ENCODE results near the gene ZNF207.
A peak's percentile ranks its signal among the peaks of the same experiment; 100 is the strongest.
"Not testable (repeated sequence)": the region's sequence is repeated elsewhere in the genome, so short reads cannot be mapped to it uniquely, and the experiment has no call there.

The ZNF207 gene

GRCh38 chr17:32335046-32335445 lies 14.9 kb upstream of the ZNF207 start:
- no peak for DNase-seq (ENCODE audit: low spot score)

GRCh38 chr17:32335687-32336086 lies 14.3 kb upstream of the ZNF207 start:
- DNase-seq (ENCODE audit: low spot score), result peak; percentile 81

- peak; percentile 48 for DNase-seq (ENCODE audit: low spot score)
Observed at GRCh38 chr17:32341141-32341856, 8.7 kb upstream of the ZNF207 start.

GRCh38 chr17:32341857-32342602 lies 7.9 kb upstream of the ZNF207 start, which contains the start of gene C17orf75:
C17orf75 (minus strand) TSS chr17:32342173; CDS start chr17:32342139, 34 bp downstream.
- DNase-seq (ENCODE audit: low spot score), result peak; percentile 86

GRCh38 chr17:32342603-32343325 lies 7.2 kb upstream of the ZNF207 start:
- no peak for DNase-seq (ENCODE audit: low spot score)

- no peak for DNase-seq (ENCODE audit: low spot score)
Observed at GRCh38 chr17:32345951-32346600, 3.9 kb upstream of the ZNF207 start.

- DNase-seq (ENCODE audit: low spot score), result no peak
Observed at GRCh38 chr17:32348483-32348800, 1.5 kb upstream of the ZNF207 start.

GRCh38 chr17:32349503-32349853 lies 479 bp upstream of the ZNF207 start:
- no peak for DNase-seq (ENCODE audit: low spot score)

- peak; percentile 68 for DNase-seq (ENCODE audit: low spot score)
Observed at GRCh38 chr17:32350666-32351418, 885 bp downstream of the ZNF207 start.

- DNase-seq (ENCODE audit: low spot score), result not testable (repeated sequence)
Observed at GRCh38 chr17:32352734-32353133, 2.8 kb downstream of the ZNF207 start.

GRCh38 chr17:32355649-32356377 lies 5.9 kb downstream of the ZNF207 start:
- DNase-seq (ENCODE audit: low spot score), result peak; percentile 58

GRCh38 chr17:32356378-32356743 lies 6.4 kb downstream of the ZNF207 start:
- no peak for DNase-seq (ENCODE audit: low spot score)

GRCh38 chr17:32356750-32357149 lies 6.8 kb downstream of the ZNF207 start:
- DNase-seq (ENCODE audit: low spot score), result no peak

- DNase-seq (ENCODE audit: low spot score), result no peak
Observed at GRCh38 chr17:32357615-32358014, 7.7 kb downstream of the ZNF207 start.

- DNase-seq (ENCODE audit: low spot score), result no peak
Observed at GRCh38 chr17:32361270-32361669, 11.3 kb downstream of the ZNF207 start.

GRCh38 chr17:32370426-32370825 lies 20.5 kb downstream of the ZNF207 start:
- no peak for DNase-seq (ENCODE audit: low spot score)

- peak; percentile 28 for DNase-seq (ENCODE audit: low spot score)
Observed at GRCh38 chr17:32382526-32383223, 32.7 kb downstream of the ZNF207 start.

- DNase-seq (ENCODE audit: low spot score), result no peak
Observed at GRCh38 chr17:32383926-32384434, 34.0 kb downstream of the ZNF207 start.

- DNase-seq (ENCODE audit: low spot score), result no peak
Observed at GRCh38 chr17:32385121-32385520, 35.2 kb downstream of the ZNF207 start.

GRCh38 chr17:32385971-32386370 lies 36.0 kb downstream of the ZNF207 start:
- DNase-seq (ENCODE audit: low spot score), result no peak
